Neural cell (in vitro differentiated cells): ENCODE results near the gene SPECC1L.

Experiments
- CTCF ChIP-seq: fragments of 450-650 bp; IDR thresholded peaks from 2 replicates; pipeline ENCODE4 v1.5.1; 2014; ENCODE audit warnings: antibody characterized with exemption, mild to moderate bottlenecking, moderate library complexity; ENCODE audit not compliant: poor library complexity, severe bottlenecking
- REST ChIP-seq: IDR thresholded peaks from 2 replicates; pipeline ENCODE4 v1.6.1; 2012; ENCODE audit warnings: borderline replicate concordance

GRCh38 chr22:24417901-24418641 is 147.4 kb downstream of the SPECC1L start:
- TF ChIP-seq REST, result no peak
- no peak for TF ChIP-seq CTCF
